OCI-LY7 (cell line): Measurements from ENCODE around the gene GEN1. TPM values are rescaled to one million over a fixed set of nuclear protein-coding genes. Genes with fewer than 3 reads are reported as not detected.
A peak's percentile ranks its signal among the peaks of the same experiment; 100 is the strongest.

Experiments
- BruUV-seq: library from RNA; stranded (reverse); fragments of 400-500 nt; replicated peaks from 2 replicates; lab custom pipeline; 2021; lab: Mats Ljungman, UMichigan
- CTCF ChIA-PET: fragments of 300-600 bp; sonication (Branson Sonifier 250); formaldehyde crosslinking; loops from one replicate; lab custom pipeline; 2022; ENCODE audit warnings: antibody characterized with exemption; ENCODE audit not compliant: unreplicated experiment; lab: Charles Lee
- POLR2A ChIA-PET: fragments of 300-600 bp; sonication (Branson Sonifier 250); formaldehyde crosslinking; loops from one replicate; lab custom pipeline; 2022; ENCODE audit warnings: antibody characterized with exemption; lab: Charles Lee
- DNase-seq: peaks from one replicate; pipeline ENCODE4 v3.0.0-alpha.2; 2015; ENCODE audit warnings: low spot score
- H2AFZ ChIP-seq: fragments of 200-600 bp; sonication (generic), shearing (Covaris generic); 2 replicates; pipeline ENCODE4 v1.6.1; 2014; ENCODE audit warnings: mild to moderate bottlenecking, antibody characterized with exemption, low read length, moderate library complexity
- H3K27ac ChIP-seq: fragments of 200-600 bp; sonication (generic); 2 replicates; pipeline ENCODE4 v1.5.1; 2014; ENCODE audit warnings: mixed run types, low read depth, mild to moderate bottlenecking, moderate library complexity, low read length, inconsistent platforms; ENCODE audit not compliant: poor library complexity, severe bottlenecking
- H3K36me3 ChIP-seq: fragments of 200-600 bp; sonication (generic); 2 replicates; pipeline ENCODE4 v1.6.1; 2014; ENCODE audit warnings: mild to moderate bottlenecking, antibody characterized with exemption, low read length, moderate library complexity, mixed read lengths; ENCODE audit not compliant: insufficient read depth
- H3K4me1 ChIP-seq: fragments of 200-600 bp; sonication (generic); 2 replicates; pipeline ENCODE4 v1.5.1; 2014; ENCODE audit warnings: mild to moderate bottlenecking, low read length; ENCODE audit not compliant: insufficient read depth, poor library complexity, severe bottlenecking
- H3K4me2 ChIP-seq: fragments of 200-600 bp; sonication (generic); 2 replicates; pipeline ENCODE4 v1.6.1; 2014; ENCODE audit warnings: mild to moderate bottlenecking, low read length
- H3K4me3 ChIP-seq: fragments of 200-600 bp; sonication (generic); 2 replicates; pipeline ENCODE4 v1.5.1; 2014; ENCODE audit warnings: mild to moderate bottlenecking, low read depth, low read length; ENCODE audit not compliant: poor library complexity, severe bottlenecking
- H3K79me2 ChIP-seq: fragments of 200-600 bp; sonication (generic); 2 replicates; pipeline ENCODE4 v1.6.1; 2016; ENCODE audit warnings: low read depth, mild to moderate bottlenecking, low read length, moderate library complexity, mixed read lengths; ENCODE audit not compliant: insufficient read depth
- H3K9me2 ChIP-seq: fragments of 200-600 bp; sonication (generic); 2 replicates; pipeline ENCODE4 v1.6.1; 2016; ENCODE audit warnings: mild to moderate bottlenecking, low read length, mixed read lengths; ENCODE audit not compliant: insufficient read depth
- H3K9me3 ChIP-seq: fragments of 200-600 bp; sonication (generic); 2 replicates; pipeline ENCODE4 v1.6.1; 2014; ENCODE audit warnings: mild to moderate bottlenecking, mixed run types, low read length, mixed read lengths
- H4K20me1 ChIP-seq: fragments of 200-600 bp; sonication (generic); 2 replicates; pipeline ENCODE4 v1.6.1; 2014; ENCODE audit warnings: mild to moderate bottlenecking, antibody characterized with exemption, low read length, moderate library complexity, mixed read lengths; ENCODE audit not compliant: insufficient read depth
- CTCF ChIP-seq: fragments of 200-600 bp; sonication (generic); conservative IDR thresholded peaks from 2 replicates; pipeline ENCODE4 v1.5.1; 2014; ENCODE audit warnings: mild to moderate bottlenecking, antibody characterized with exemption, low read length, moderate library complexity, mixed read lengths
- EZH2phosphoT487 ChIP-seq: fragments of 200-600 bp; sonication (generic); IDR thresholded peaks from 2 replicates; pipeline ENCODE4 v1.6.1; 2018; ENCODE audit warnings: low read depth, borderline replicate concordance, mild to moderate bottlenecking, mixed run types, antibody characterized with exemption, low read length, moderate library complexity, mixed read lengths
- intact Hi-C: fragments of 100-400 bp; cut with micrococcal nuclease; formaldehyde crosslinking; loops from one replicate; pipeline ENCODE4 v1.10.0; 2022; ENCODE audit not compliant: unreplicated experiment
- total RNA-seq, 2 experiments: library from RNA; depleted of rRNA in 1 of 2; stranded (reverse); fragments of >200 nt in 1 of 2; shearing (Covaris generic) in 1 of 2; gene quantifications; 2 replicates each; pipeline ENCODE4 v1.2.3, GENCODE V29; 2014 to 2022

GEN1 gene
- total RNA-seq, 2 experiments from 2014 or later = 52.5 to 112 TPM

GRCh38 chr2:17813010-17813741 is 59.2 kb downstream of the GEN1 start:
- Histone ChIP-seq H3K4me2 (peak overlapping the region; percentile 69), H4K20me1 (no peaks in the 10 kb centered on the region), H3K4me3 (peak overlapping the region; percentile 50), H3K79me2 (no peaks in the 10 kb centered on the region), H3K9me3 (no peaks in the 10 kb centered on the region), H3K9me2 (no peaks in the 10 kb centered on the region), H3K27ac (peak overlapping the region; percentile 53), H3K4me1 (peaks cover 39% of the 10 kb centered on the region), H2AFZ (peak overlapping the region; percentile 69; the same call in 1 of the 2 replicates), H3K36me3 (no peaks in the 10 kb centered on the region)
- BruUV-seq = no TSS peak
- intact Hi-C loops = no loop called here
- TF ChIP-seq EZH2phosphoT487 (no peak), CTCF (no peak)
- ChIA-PET CTCF (no interaction called here), POLR2A (interaction anchor here (0.6 to 2.8 kb wide), 11 partner anchors 7 to 131 kb away, joined by 3 to 12 read pairs (median 4); no protein-coding TSS in a partner anchor)
- DNase-seq = peak; percentile 28

GRCh38 chr2:17813742-17814473 is 60.0 kb downstream of the GEN1 start:
- H3K36me3 ChIP-seq = no peaks in the 10 kb centered on the region
- TF ChIP-seq EZH2phosphoT487 (no peak), CTCF (no peak)
- H3K27ac ChIP-seq = peak overlapping the region; percentile 53
- H3K9me2 ChIP-seq = no peaks in the 10 kb centered on the region
- peak overlapping the region; percentile 69 for H3K4me2 ChIP-seq
- CTCF ChIA-PET = no interaction called here
- peak overlapping the region; percentile 50 for H3K4me3 ChIP-seq
- peak overlapping the region; percentile 69; the same call in 1 of the 2 replicates for H2AFZ ChIP-seq
- H3K4me1 ChIP-seq = peaks cover 39% of the 10 kb centered on the region
- H4K20me1 ChIP-seq = no peaks in the 10 kb centered on the region
- POLR2A ChIA-PET = interaction anchor here (0.6 to 2.8 kb wide), 9 partner anchors 8 to 130 kb away, joined by 3 to 12 read pairs (median 4); no protein-coding TSS in a partner anchor
- intact Hi-C loops = no loop called here
- H3K79me2 ChIP-seq = no peaks in the 10 kb centered on the region
- BruUV-seq = no TSS peak
- no peaks in the 10 kb centered on the region for H3K9me3 ChIP-seq
- peak; percentile 84 for DNase-seq
